Measurements from ENCODE around the gene UCN2. TPM values are rescaled to one million over a fixed set of nuclear protein-coding genes. Genes with fewer than 3 reads are reported as not detected.

Gene UCN2
- total RNA-seq, 1 experiment from 2014 or later = not detected

DNA sequence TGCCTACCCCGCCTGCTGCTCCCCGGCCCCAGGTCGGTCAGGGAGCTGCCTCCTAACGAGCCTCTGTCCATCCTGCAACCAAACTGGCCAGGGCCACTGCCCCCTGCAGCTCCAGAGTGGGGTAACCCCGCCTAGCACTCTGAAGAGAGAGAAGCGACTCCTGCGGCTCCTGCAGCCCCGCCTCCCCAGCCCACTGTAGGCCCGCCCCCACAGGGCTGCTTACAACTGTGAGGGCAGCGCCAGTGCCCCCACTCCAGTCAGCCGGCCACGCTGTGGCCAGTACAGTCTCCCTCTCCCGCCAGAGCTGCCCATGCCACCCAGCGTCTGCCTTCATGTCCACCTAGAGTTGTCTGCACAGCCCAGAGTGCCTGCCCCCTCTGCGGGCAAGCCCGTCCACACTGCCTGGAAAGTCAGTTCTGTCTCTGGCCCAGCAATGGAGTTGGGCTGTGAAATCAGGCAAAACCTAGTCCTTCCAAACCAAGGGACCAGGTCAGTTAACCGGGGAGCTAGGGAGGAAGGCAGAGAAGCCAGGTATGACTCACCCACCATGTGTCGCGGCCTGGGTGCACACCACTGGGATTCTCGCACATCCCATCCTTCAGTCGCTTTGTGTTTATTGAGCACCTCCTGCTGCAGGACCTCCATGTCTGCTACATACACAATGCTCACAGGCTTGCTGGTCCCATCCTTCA, 2.4 kb downstream of the UCN2 start (continued):
- TF ChIP-seq RORB (CRISPR knock-in tag; IDR thresholded peaks at IDR 0.05) = no peak
- TF ChIP-seq ESRRA (CRISPR knock-in tag; IDR thresholded peaks at IDR 0.05; ENCODE audit: borderline replicate concordance) = no peak
- no peak for TF ChIP-seq TP53 (CRISPR knock-in tag; IDR thresholded peaks at IDR 0.05)

DNA sequence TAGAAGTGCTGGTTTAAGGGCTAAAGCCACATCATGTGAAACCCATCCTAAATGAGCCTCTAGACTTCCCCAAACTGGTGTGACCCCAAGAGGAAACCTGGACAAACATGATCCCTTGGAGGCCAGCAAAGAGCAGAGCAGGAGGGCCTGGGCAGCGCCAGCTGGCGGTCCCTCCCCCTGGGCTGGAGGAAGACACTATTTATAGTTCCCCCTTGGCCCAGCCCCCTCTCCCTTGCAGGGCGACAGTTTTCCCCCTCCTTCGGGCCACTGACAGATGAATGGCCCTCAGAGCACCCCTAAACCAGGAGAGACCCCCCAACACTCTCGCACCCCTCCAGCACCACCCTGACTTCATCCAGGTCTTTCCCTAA, 2.9 kb downstream of the UCN2 start:
- peak overlapping the region; percentile 85; the same call in 1 of the 2 replicates for H3K27ac Mint-ChIP-seq
- no peak for ATAC-seq
- H3K4me1 Mint-ChIP-seq = peaks cover 51% of the 10 kb centered on the region
- ChIA-PET POLR2A (interaction anchor here (0.7 to 1.0 kb wide), 2 partner anchors 75 to 88 kb away, joined by 5 to 7 read pairs; partner anchors contain the start of gene SLC26A6), CTCF (interaction anchor here (0.6 to 5.9 kb wide), 12 partner anchors 10 to 128 kb away, joined by 3 to 71 read pairs (median 4); partner anchors contain the start of genes CELSR3, NCKIPSD and SLC26A6)
- peak overlapping the region; percentile 57 for H3K4me3 Mint-ChIP-seq
- no peaks in the 10 kb centered on the region for H3K36me3 Mint-ChIP-seq
- no peaks in the 10 kb centered on the region for H3K27me3 Mint-ChIP-seq (ENCODE audit: low read depth)
- no peaks in the 10 kb centered on the region for H3K9me3 Mint-ChIP-seq
- TF ChIP-seq NR3C1 (CRISPR knock-in tag; conservative IDR thresholded peaks at IDR 0.05; ENCODE audit: low read depth) (no peak), GRHL2 (CRISPR knock-in tag; IDR thresholded peaks at IDR 0.05; ENCODE audit: insufficient replicate concordance, severe bottlenecking) (no peak), NFYB (CRISPR knock-in tag; conservative IDR thresholded peaks at IDR 0.05; ENCODE audit: low read depth) (no peak), E2F4 (CRISPR knock-in tag; IDR thresholded peaks at IDR 0.05; ENCODE audit: borderline replicate concordance, low read depth) (no peak), ETV6 (CRISPR knock-in tag; IDR thresholded peaks at IDR 0.05) (no peak), HMGA2 (CRISPR knock-in tag; IDR thresholded peaks at IDR 0.05) (no peak), ZBTB43 (CRISPR knock-in tag; IDR thresholded peaks at IDR 0.05) (no peak)
- TF ChIP-seq, protein P1, sequence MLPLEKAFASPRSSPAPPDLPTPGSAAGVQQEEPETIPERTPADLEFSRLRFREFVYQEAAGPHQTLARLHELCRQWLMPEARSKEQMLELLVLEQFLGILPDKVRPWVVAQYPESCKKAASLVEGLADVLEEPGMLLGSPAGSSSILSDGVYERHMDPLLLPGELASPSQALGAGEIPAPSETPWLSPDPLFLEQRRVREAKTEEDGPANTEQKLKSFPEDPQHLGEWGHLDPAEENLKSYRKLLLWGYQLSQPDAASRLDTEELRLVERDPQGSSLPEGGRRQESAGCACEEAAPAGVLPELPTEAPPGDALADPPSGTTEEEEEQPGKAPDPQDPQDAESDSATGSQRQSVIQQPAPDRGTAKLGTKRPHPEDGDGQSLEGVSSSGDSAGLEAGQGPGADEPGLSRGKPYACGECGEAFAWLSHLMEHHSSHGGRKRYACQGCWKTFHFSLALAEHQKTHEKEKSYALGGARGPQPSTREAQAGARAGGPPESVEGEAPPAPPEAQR (CRISPR knock-in tag; IDR thresholded peaks at IDR 0.05) = no peak
- TF ChIP-seq, protein P2, sequence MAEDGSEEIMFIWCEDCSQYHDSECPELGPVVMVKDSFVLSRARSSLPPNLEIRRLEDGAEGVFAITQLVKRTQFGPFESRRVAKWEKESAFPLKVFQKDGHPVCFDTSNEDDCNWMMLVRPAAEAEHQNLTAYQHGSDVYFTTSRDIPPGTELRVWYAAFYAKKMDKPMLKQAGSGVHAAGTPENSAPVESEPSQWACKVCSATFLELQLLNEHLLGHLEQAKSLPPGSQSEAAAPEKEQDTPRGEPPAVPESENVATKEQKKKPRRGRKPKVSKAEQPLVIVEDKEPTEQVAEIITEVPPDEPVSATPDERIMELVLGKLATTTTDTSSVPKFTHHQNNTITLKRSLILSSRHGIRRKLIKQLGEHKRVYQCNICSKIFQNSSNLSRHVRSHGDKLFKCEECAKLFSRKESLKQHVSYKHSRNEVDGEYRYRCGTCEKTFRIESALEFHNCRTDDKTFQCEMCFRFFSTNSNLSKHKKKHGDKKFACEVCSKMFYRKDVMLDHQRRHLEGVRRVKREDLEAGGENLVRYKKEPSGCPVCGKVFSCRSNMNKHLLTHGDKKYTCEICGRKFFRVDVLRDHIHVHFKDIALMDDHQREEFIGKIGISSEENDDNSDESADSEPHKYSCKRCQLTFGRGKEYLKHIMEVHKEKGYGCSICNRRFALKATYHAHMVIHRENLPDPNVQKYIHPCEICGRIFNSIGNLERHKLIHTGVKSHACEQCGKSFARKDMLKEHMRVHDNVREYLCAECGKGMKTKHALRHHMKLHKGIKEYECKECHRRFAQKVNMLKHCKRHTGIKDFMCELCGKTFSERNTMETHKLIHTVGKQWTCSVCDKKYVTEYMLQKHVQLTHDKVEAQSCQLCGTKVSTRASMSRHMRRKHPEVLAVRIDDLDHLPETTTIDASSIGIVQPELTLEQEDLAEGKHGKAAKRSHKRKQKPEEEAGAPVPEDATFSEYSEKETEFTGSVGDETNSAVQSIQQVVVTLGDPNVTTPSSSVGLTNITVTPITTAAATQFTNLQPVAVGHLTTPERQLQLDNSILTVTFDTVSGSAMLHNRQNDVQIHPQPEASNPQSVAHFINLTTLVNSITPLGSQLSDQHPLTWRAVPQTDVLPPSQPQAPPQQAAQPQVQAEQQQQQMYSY (CRISPR knock-in tag; IDR thresholded peaks at IDR 0.05) = no peak
- DNase-seq (ENCODE audit: low spot score) = no peak

DNA sequence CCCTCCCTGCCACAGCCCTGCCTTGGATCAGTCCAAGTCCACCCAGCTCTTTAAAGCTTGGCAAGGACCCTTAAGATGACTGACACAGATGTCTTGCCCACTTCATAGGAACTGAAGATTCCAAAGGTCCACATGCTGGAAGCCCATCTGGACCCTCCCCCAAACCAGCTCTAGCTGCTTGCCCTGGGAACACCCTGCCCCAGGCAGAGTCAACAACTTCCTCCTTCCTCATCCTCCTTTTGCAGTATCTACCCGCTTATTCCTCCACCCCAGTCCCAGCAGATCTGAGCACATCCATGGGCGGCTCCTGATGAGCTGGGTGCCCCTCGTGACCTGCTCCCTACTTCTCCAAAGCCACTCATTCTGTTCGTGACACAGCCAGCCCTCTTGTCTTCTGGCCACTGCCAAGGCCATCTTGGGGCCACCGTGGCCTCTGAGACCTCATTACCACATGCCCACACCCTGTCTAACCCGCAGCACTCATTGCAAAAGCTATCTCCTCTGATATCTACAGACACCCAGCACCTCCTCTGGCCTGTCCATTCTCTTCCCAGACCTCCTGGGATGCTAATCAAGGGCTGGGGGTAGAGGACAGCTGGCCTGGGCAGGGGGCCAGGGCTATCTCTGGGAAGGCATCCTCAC, 5.0 kb downstream of the UCN2 start:
- Mint-ChIP-seq H3K36me3 (peaks cover 16% of the 10 kb centered on the region; the same call in 1 of the 2 replicates), H3K4me1 (peaks cover 64% of the 10 kb centered on the region), H3K27ac (no peak overlapping the region), H3K4me3 (no peak overlapping the region; the same call in 1 of the 2 replicates), H3K27me3 (ENCODE audit: low read depth) (no peaks in the 10 kb centered on the region), H3K9me3 (no peaks in the 10 kb centered on the region)
- DNase-seq (ENCODE audit: low spot score) (no peak), ATAC-seq (no peak)
- POLR2A ChIA-PET = interaction anchor here (0.8 to 1.4 kb wide), 2 partner anchors 76 to 105 kb away, joined by 3 to 4 read pairs; partner anchors contain the start of genes CELSR3 and SLC26A6
- CTCF ChIA-PET = interaction anchor here (0.6 to 7.2 kb wide), 25 partner anchors 8 to 1280 kb away, joined by 3 to 84 read pairs (median 5); partner anchors contain the start of genes CCDC51, CELSR3, IP6K2 and NCKIPSD
- TF ChIP-seq EMX1 (CRISPR knock-in tag; IDR thresholded peaks at IDR 0.05) (no peak), ZNF263 (CRISPR knock-in tag; IDR thresholded peaks at IDR 0.05; ENCODE audit: low read depth) (no peak), ZNF219 (CRISPR knock-in tag; IDR thresholded peaks at IDR 0.05; ENCODE audit: borderline replicate concordance) (no peak), TEAD1 (CRISPR knock-in tag; IDR thresholded peaks at IDR 0.05) (no peak), OVOL2 (CRISPR knock-in tag; IDR thresholded peaks at IDR 0.05; ENCODE audit: borderline replicate concordance) (no peak)
- TF ChIP-seq, protein P3, sequence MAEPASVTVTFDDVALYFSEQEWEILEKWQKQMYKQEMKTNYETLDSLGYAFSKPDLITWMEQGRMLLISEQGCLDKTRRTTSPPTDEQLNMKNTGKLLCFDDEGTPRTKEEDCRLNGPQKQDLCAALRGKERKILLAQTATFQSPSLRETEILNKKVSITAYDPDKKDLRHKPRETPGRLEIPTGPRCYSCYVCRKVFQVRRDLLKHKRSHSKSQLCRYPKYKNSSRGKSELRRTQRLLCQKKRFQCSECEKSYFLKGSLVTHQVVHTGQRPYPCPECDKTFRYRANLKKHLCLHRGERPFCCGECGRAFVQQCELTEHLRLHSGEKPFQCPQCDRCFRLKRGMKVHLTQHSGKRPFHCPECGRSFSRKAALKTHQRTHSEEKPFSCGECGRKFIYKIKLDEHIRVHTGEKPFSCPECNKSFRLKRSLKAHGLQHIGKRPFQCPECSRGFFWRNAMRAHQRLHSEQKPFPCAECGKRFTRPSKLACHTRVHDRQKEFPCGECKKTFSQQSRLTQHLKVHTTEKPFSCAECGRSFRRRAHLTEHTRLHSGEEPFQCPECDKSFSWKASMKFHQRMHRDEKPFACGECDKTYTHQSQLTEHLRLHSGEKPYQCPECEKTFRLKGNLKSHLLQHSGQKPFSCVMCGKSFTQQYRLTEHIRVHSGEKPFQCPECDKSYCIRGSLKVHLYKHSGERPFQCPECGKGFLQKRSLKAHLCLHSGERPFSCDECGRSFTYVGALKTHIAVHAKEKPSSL (CRISPR knock-in tag; conservative IDR thresholded peaks at IDR 0.05) = no peak
- TF ChIP-seq, protein P4, sequence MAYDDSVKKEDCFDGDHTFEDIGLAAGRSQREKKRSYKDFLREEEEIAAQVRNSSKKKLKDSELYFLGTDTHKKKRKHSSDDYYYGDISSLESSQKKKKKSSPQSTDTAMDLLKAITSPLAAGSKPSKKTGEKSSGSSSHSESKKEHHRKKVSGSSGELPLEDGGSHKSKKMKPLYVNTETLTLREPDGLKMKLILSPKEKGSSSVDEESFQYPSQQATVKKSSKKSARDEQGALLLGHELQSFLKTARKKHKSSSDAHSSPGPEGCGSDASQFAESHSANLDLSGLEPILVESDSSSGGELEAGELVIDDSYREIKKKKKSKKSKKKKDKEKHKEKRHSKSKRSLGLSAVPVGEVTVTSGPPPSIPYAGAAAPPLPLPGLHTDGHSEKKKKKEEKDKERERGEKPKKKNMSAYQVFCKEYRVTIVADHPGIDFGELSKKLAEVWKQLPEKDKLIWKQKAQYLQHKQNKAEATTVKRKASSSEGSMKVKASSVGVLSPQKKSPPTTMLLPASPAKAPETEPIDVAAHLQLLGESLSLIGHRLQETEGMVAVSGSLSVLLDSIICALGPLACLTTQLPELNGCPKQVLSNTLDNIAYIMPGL (CRISPR knock-in tag; IDR thresholded peaks at IDR 0.05) = no peak
